PC-9 (cell line): ENCODE data around the gene TRAM2. TPM values are rescaled to one million over a fixed set of nuclear protein-coding genes. Genes with fewer than 3 reads are reported as not detected.

Experiments used
- BruUV-seq: library from RNA; stranded (reverse); fragments of 400-500 nt; replicated peaks from 2 replicates; lab custom pipeline; 2021; lab: Mats Ljungman, UMichigan
- CTCF ChIA-PET: fragments of 300-600 bp; sonication (Branson Sonifier 250); formaldehyde crosslinking; loops from one replicate; lab custom pipeline; 2022; ENCODE audit warnings: antibody characterized with exemption; lab: Charles Lee
- POLR2A ChIA-PET: fragments of 300-600 bp; sonication (Branson Sonifier 250); formaldehyde crosslinking; loops from one replicate; lab custom pipeline; 2022; ENCODE audit warnings: antibody characterized with exemption; ENCODE audit not compliant: unreplicated experiment; lab: Charles Lee
- DNase-seq, 2 experiments: peaks; one replicate each; pipeline versions ENCODE4 v3.0.0 to v3.0.0-alpha.2; 2015 to 2022; ENCODE audit warnings: mixed read lengths in 1 of 2
- H2AFZ ChIP-seq: fragments of 200-600 bp; sonication (generic); 2 replicates; pipeline ENCODE4 v1.8.1; 2017; ENCODE audit warnings: antibody characterized with exemption
- H3F3A ChIP-seq: fragments of 200-600 bp; sonication (generic); 2 replicates; pipeline ENCODE4 v1.8.1; 2017; ENCODE audit warnings: antibody characterized with exemption, mild to moderate bottlenecking, low read depth; ENCODE audit not compliant: insufficient read depth
- H3K27ac ChIP-seq: fragments of 200-600 bp; sonication (generic); 2 replicates; pipeline ENCODE4 v1.6.1; 2016; ENCODE audit warnings: mixed run types
- H3K27me3 ChIP-seq: fragments of 200-600 bp; sonication (generic); 2 replicates; pipeline ENCODE4 v1.6.1; 2016; ENCODE audit warnings: low read depth, mixed run types; ENCODE audit not compliant: insufficient read depth
- H3K36me3 ChIP-seq: fragments of 200-600 bp; sonication (generic); 2 replicates; pipeline ENCODE4 v1.6.1; 2016; ENCODE audit warnings: low read depth, mixed run types
- H3K4me1 ChIP-seq: fragments of 200-600 bp; sonication (generic); replicated peaks from 2 replicates; pipeline ENCODE4 v1.6.1; 2016; ENCODE audit warnings: mixed run types; ENCODE audit not compliant: insufficient read depth
- H3K4me2 ChIP-seq: fragments of 200-600 bp; sonication (generic); 2 replicates; pipeline ENCODE4 v1.6.1; 2017; ENCODE audit warnings: mixed run types
- H3K4me3 ChIP-seq: fragments of 200-600 bp; sonication (generic); 2 replicates; pipeline ENCODE4 v1.6.1; 2016; ENCODE audit warnings: mixed run types
- H3K79me2 ChIP-seq: fragments of 200-600 bp; sonication (generic); 2 replicates; pipeline ENCODE4 v1.6.1; 2017; ENCODE audit warnings: low read depth, mixed run types
- H3K9me2 ChIP-seq: fragments of 200-600 bp; sonication (generic); 2 replicates; pipeline ENCODE4 v1.8.1; 2017; ENCODE audit warnings: mild to moderate bottlenecking; ENCODE audit not compliant: insufficient read depth
- H3K9me3 ChIP-seq: fragments of 200-600 bp; sonication (generic); 2 replicates; pipeline ENCODE4 v1.8.1; 2016; ENCODE audit warnings: low read depth; ENCODE audit not compliant: insufficient read depth
- H4K20me1 ChIP-seq: fragments of 200-600 bp; sonication (generic); 2 replicates; pipeline ENCODE4 v1.8.1; 2017; ENCODE audit not compliant: insufficient read depth
- CTCF ChIP-seq: fragments of 200-600 bp; sonication (generic); conservative IDR thresholded peaks from 2 replicates; pipeline ENCODE4 v1.6.1; 2017; ENCODE audit warnings: mixed run types, antibody characterized with exemption, mild to moderate bottlenecking, moderate library complexity
- EZH2 ChIP-seq: fragments of 200-600 bp; sonication (generic); IDR thresholded peaks from 2 replicates; pipeline ENCODE4 v1.8.0; 2017; ENCODE audit warnings: antibody characterized with exemption, low read depth
- intact Hi-C: fragments of 100-400 bp; cut with micrococcal nuclease; formaldehyde crosslinking; loops from one replicate; pipeline ENCODE4 v1.10.0; 2022; ENCODE audit not compliant: unreplicated experiment
- total RNA-seq: library from RNA; stranded (reverse); gene quantifications from 2 replicates; pipeline ENCODE4 v1.2.3, GENCODE V29; 2021

TRAM2 gene
- total RNA-seq, 1 experiment from 2014 or later = 40.9 TPM

DNA sequence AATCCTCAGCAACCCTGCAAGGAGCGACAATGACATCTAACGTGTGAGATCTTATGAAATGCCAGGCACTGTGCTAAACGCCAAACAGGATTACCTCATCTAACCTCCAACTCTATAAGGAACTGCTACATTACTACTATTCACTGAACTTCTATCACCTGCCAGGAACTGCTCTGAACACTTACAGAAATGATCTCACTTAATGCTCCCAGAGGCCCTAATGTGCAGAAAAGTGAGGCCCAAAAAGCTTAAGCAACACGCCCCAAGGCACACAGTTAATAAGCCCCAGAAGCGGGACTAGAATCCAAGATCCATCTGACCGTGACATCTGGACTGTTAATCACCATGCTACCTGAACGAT is 28.5 kb downstream of the TRAM2 start:
- Histone ChIP-seq H3K27me3 (no peaks in the 10 kb centered on the region), H2AFZ (no peak overlapping the region), H3K4me3 (no peak overlapping the region), H3K79me2 (peaks cover 10% of the 10 kb centered on the region), H3K4me1 (peaks cover 19% of the 10 kb centered on the region; the same call in 1 of the 2 replicates), H3K27ac (no peak overlapping the region), H3K4me2 (no peak overlapping the region), H3K36me3 (no peaks in the 10 kb centered on the region), H3F3A (peaks cover 4% of the 10 kb centered on the region; the same call in 1 of the 2 replicates), H3K9me3 (no peaks in the 10 kb centered on the region), H4K20me1 (no peaks in the 10 kb centered on the region; the same call in 1 of the 2 replicates), H3K9me2 (no peaks in the 10 kb centered on the region)
- no peak for TF ChIP-seq CTCF
- no peak for TF ChIP-seq EZH2
- no TSS peak for BruUV-seq
- DNase-seq = no peak
- ChIA-PET POLR2A (interaction anchor here (0.5 kb wide), 1 partner anchor 125 kb away, joined by 5 read pairs; no protein-coding TSS in a partner anchor), CTCF (no interaction called here)
- intact Hi-C loops = no loop called here

- POLR2A ChIA-PET = no interaction called here
- BruUV-seq = no TSS peak
- DNase-seq = no peak
These were observed 29.1 kb downstream of the TRAM2 start for GRCh38 chr6:52547647-52548352.

GRCh38 chr6:52546678-52547077 is 30.2 kb downstream of the TRAM2 start:
- ChIA-PET CTCF (no interaction called here), POLR2A (no interaction called here)
- Histone ChIP-seq H3K9me3 (no peaks in the 10 kb centered on the region), H3K27me3 (no peaks in the 10 kb centered on the region), H2AFZ (no peak overlapping the region), H3K4me2 (no peak overlapping the region), H3F3A (no peaks in the 10 kb centered on the region; the same call in 1 of the 2 replicates), H3K36me3 (no peaks in the 10 kb centered on the region), H3K27ac (no peak overlapping the region), H3K9me2 (no peaks in the 10 kb centered on the region), H4K20me1 (no peaks in the 10 kb centered on the region), H3K4me1 (peaks cover 17% of the 10 kb centered on the region; the same call in 1 of the 2 replicates), H3K4me3 (no peak overlapping the region), H3K79me2 (peaks cover 10% of the 10 kb centered on the region)
- DNase-seq = no peak
- BruUV-seq = no TSS peak
- no peak for TF ChIP-seq EZH2
- TF ChIP-seq CTCF = no peak
- intact Hi-C loops = no loop called here

More at GRCh38 chr6:52547647-52548352, 29.1 kb downstream of the TRAM2 start:
- Histone ChIP-seq H3K9me2 (no peaks in the 10 kb centered on the region), H3K36me3 (no peaks in the 10 kb centered on the region), H3K79me2 (peaks cover 10% of the 10 kb centered on the region), H3K9me3 (no peaks in the 10 kb centered on the region), H3K27ac (no peak overlapping the region), H4K20me1 (no peaks in the 10 kb centered on the region), H3K4me1 (peaks cover 19% of the 10 kb centered on the region; the same call in 1 of the 2 replicates), H2AFZ (no peak overlapping the region), H3F3A (peaks cover 4% of the 10 kb centered on the region; the same call in 1 of the 2 replicates), H3K27me3 (no peaks in the 10 kb centered on the region), H3K4me2 (no peak overlapping the region), H3K4me3 (no peak overlapping the region)
- intact Hi-C loops = no loop called here
- CTCF ChIA-PET = no interaction called here
- no peak for TF ChIP-seq CTCF
- no peak for TF ChIP-seq EZH2
